Heart left ventricle (tissue), 13 donors: ENCODE data around the gene CD209.

ENCODE experiments used
- POLR2A ChIP-seq, 2 donors: fragments of 450-650 bp; IDR thresholded peaks; one replicate each; pipeline ENCODE4 v1.6.1; 2017; ENCODE audit warnings: antibody characterized with exemption in 2 of 2, mild to moderate bottlenecking in 2 of 2, moderate library complexity in 2 of 2
- TF ChIP-seq, protein P1 (sequence below), 12 donors: fragments of 200-600 bp; sonication (generic) in 4 of 12; IDR thresholded peaks; one replicate each; pipeline versions ENCODE4 v1.5.0 to v1.8.0; 2018 to 2022; ENCODE audit warnings: antibody characterized with exemption in 12 of 12, mild to moderate bottlenecking in 5 of 12
- donor health status: ischemic (EF 13 %, LVEDD 7.1; RV severe dilation, severe dysfunction).
- donor health status: DM: no; HTN: yes; CAD: no.
- donor health status: DM: no; HTN: no; CAD: no.
- donor health status: ischemic (EF 25% LVEDD 6.9; RV normal size, moderate dysfunction).
- donor health status: ischemic (EF 25% LVEDD 5.7; RV mildly dilated, moderate dysfunction).
- donor health status: ischemic (EF 35%, LVEDD 5.7; RV mildly dilated, moderate dysfunction).
- donor health status: nonischemic (EF 11% LVEDD 7.7; RV severe dilation, severe dysfunction).
- donor health status: DM: yes; HTN: yes; CAD: no.
- donor health status: PGD.
- donor health status: ischemic (EF 29% LVEDD 5.4; RV normal size, mild dysfunction).
- donor health status: nonischemic (EF 23%, LVEDD 6.1; RV moderate dilation, normal function).

DNA sequence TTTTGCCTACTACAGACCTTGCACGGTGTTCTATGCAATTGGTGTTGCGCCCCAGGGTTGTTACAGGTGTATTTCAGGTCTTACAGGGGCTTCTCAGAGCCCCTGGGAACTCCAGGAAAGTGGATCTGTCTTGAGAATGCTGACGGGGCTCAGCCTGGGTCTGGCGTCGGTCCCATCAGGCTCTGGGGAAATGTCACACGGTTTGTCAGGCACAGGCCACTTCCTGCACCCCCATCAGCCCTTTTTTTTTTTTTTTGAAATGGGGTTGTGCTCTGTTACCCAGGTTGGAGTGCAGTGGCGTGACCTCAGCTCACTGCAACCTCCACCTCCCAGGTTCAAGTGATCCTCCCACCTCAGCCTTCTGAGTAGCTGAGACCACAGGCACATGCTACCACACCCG, 28.7 kb downstream of the CD209 start:
- TF ChIP-seq, protein P1, sequence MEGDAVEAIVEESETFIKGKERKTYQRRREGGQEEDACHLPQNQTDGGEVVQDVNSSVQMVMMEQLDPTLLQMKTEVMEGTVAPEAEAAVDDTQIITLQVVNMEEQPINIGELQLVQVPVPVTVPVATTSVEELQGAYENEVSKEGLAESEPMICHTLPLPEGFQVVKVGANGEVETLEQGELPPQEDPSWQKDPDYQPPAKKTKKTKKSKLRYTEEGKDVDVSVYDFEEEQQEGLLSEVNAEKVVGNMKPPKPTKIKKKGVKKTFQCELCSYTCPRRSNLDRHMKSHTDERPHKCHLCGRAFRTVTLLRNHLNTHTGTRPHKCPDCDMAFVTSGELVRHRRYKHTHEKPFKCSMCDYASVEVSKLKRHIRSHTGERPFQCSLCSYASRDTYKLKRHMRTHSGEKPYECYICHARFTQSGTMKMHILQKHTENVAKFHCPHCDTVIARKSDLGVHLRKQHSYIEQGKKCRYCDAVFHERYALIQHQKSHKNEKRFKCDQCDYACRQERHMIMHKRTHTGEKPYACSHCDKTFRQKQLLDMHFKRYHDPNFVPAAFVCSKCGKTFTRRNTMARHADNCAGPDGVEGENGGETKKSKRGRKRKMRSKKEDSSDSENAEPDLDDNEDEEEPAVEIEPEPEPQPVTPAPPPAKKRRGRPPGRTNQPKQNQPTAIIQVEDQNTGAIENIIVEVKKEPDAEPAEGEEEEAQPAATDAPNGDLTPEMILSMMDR (IDR thresholded peaks at IDR 0.05) = no peak
- TF ChIP-seq POLR2A (IDR thresholded peaks at IDR 0.05) = no peak
